K562 (cell line): ENCODE data around the gene TTC21A. TPM values are rescaled to one million over a fixed set of nuclear protein-coding genes. Genes with fewer than 3 reads are reported as not detected.
A peak's percentile ranks its signal among the peaks of the same experiment; 100 is the strongest.

Experiments used
- ATAC-seq: fragments of 200-7000 bp; cut with Tn5 transposase; 3 replicates; pipeline ENCODE4 v1.9.1; 2020; ENCODE audit warnings: moderate library complexity
- BruUV-seq: library from RNA; stranded (reverse); fragments of 400-500 nt; replicated peaks from 2 replicates; lab custom pipeline; 2021; lab: Mats Ljungman, UMichigan
- CTCF ChIA-PET: fragments of 300-600 bp; formaldehyde crosslinking; extraction: SDS; loops from one replicate; lab custom pipeline; 2021; ENCODE audit warnings: low intra/inter-chr PET ratio; lab: Yijun Ruan, JAX
- POLR2A ChIA-PET: fragments of 300-600, 350-650 bp; sonication (Branson Sonifier 250); formaldehyde crosslinking; extraction: SDS; loops from one replicate; lab custom pipeline; 2021; ENCODE audit warnings: antibody characterized with exemption, inconsistent platforms; lab: Yijun Ruan, JAX
- DNase-seq, 4 experiments: peaks; one replicate each; pipeline versions ENCODE4 v3.0.0 to v3.0.0-alpha.2; 2011 to 2018; ENCODE audit warnings: low spot score in 3 of 4, mixed read lengths in 3 of 4; ENCODE audit errors: extremely low read depth in 1 of 4
- FAIRE-seq: peaks from 2 replicates; lab custom pipeline; 2011; peaks lifted over from hg19 to GRCh38; lab: Jason Lieb, UNC
- H2AFZ ChIP-seq: 2 replicates; pipeline ENCODE4 v1.6.0; 2011; ENCODE audit warnings: low read depth, low read length, control low read depth, inconsistent platforms
- H3K27ac ChIP-seq: fragments of 200-600 bp; 3 replicates; pipeline ENCODE4 v1.8.0; 2011; ENCODE audit warnings: low read depth, mild to moderate bottlenecking, control low read depth, inconsistent platforms, low read length, moderate library complexity, mixed read lengths; ENCODE audit errors: extremely low read depth
- H3K27me3 ChIP-seq, 2 experiments: fragments of 300-600 bp in 1 of 2; 2 replicates in 1 of 2; 3 replicates in 1 of 2; pipeline versions ENCODE4 v1.6.0 to v1.8.0; 2011; ENCODE audit warnings: inconsistent platforms in 2 of 2, low read length in 2 of 2, mild to moderate bottlenecking in 1 of 2, mixed read lengths in 1 of 2, moderate library complexity in 1 of 2; ENCODE audit not compliant: control insufficient read depth in 2 of 2, insufficient read depth in 2 of 2
- H3K36me3 ChIP-seq: fragments of 300-600 bp; 3 replicates; pipeline ENCODE4 v1.8.0; 2011; ENCODE audit warnings: mild to moderate bottlenecking, low read length, inconsistent platforms; ENCODE audit not compliant: control insufficient read depth, insufficient read depth
- H3K4me1 ChIP-seq, 2 experiments: fragments of 200-600 bp in 1 of 2; replicated peaks in 1 of 2; 2 replicates in 1 of 2; 3 replicates in 1 of 2; pipeline versions ENCODE4 v1.5.1 to v1.8.0; 2011; ENCODE audit warnings: inconsistent platforms in 2 of 2, low read length in 2 of 2, mild to moderate bottlenecking in 1 of 2, mixed read lengths in 1 of 2, moderate library complexity in 1 of 2; ENCODE audit not compliant: control insufficient read depth in 2 of 2, insufficient read depth in 2 of 2
- H3K4me2 ChIP-seq: 2 replicates; pipeline ENCODE4 v1.6.1; 2011; ENCODE audit warnings: low read length, control low read depth, inconsistent platforms, mixed read lengths; ENCODE audit not compliant: insufficient read depth
- H3K4me3 ChIP-seq: fragments of 200-600 bp; sonication (generic), shearing (Covaris generic); 2 replicates; pipeline ENCODE4 v1.5.1; 2016; ENCODE audit warnings: control low read depth, inconsistent platforms
- H3K79me2 ChIP-seq: fragments of 200-600 bp; 3 replicates; pipeline ENCODE4 v1.8.0; 2011; ENCODE audit warnings: low read length, inconsistent platforms; ENCODE audit not compliant: control insufficient read depth, insufficient read depth
- H3K9ac ChIP-seq, 2 experiments: 2 replicates each; pipeline versions ENCODE4 v1.6.0 to v1.6.1; 2011; ENCODE audit warnings: low read depth in 2 of 2, low read length in 2 of 2, control low read depth in 1 of 2, inconsistent platforms in 1 of 2, mild to moderate bottlenecking in 1 of 2, mixed read lengths in 1 of 2; ENCODE audit not compliant: insufficient read depth in 1 of 2
- H3K9me1 ChIP-seq: one replicate; pipeline ENCODE4 v1.6.0; 2011; ENCODE audit warnings: inconsistent platforms, mild to moderate bottlenecking, low read length, moderate library complexity; ENCODE audit not compliant: control insufficient read depth, insufficient read depth
- H3K9me3 ChIP-seq: replicated peaks from 2 replicates; pipeline ENCODE4 v1.5.1; 2011; ENCODE audit warnings: low read depth, low read length, inconsistent platforms; ENCODE audit not compliant: control insufficient read depth, insufficient read depth
- H4K20me1 ChIP-seq: replicated peaks from 2 replicates; pipeline ENCODE4 v1.6.1; 2011; ENCODE audit warnings: low read length, inconsistent platforms, mixed read lengths; ENCODE audit not compliant: control insufficient read depth, insufficient read depth
- ESRRB ChIP-seq: fragments of 250-450 bp; sonication (Bioruptor Pico); IDR thresholded peaks from 2 replicates; pipeline ENCODE4 v1.5.0; 2020; ENCODE audit warnings: mild to moderate bottlenecking, moderate library complexity, borderline replicate concordance
- KDM1A ChIP-seq, 2 experiments: fragments of 450-650 bp; IDR thresholded peaks; 2 replicates each; pipeline ENCODE4 v1.6.1; 2016; ENCODE audit warnings: mild to moderate bottlenecking in 2 of 2
- KDM2B ChIP-seq: fragments of 250-450 bp; sonication (Bioruptor Pico); IDR thresholded peaks from 2 replicates; pipeline ENCODE4 v1.8.0; 2021; ENCODE audit warnings: mild to moderate bottlenecking, moderate library complexity
- PRPF4 ChIP-seq: fragments of 200-400 bp; formaldehyde crosslinking; IDR thresholded peaks from one replicate; pipeline ENCODE4 v1.6.1; 2017; ENCODE audit warnings: low read length, low read depth, mild to moderate bottlenecking; ENCODE audit not compliant: insufficient read depth, poor library complexity, severe bottlenecking
- RAD51 ChIP-seq: fragments of 450-650 bp; IDR thresholded peaks from 2 replicates; pipeline ENCODE4 v1.7.1; 2016; ENCODE audit warnings: low read depth, mild to moderate bottlenecking, borderline replicate concordance
- SUPT5H ChIP-seq: fragments of 450-650 bp; IDR thresholded peaks from 2 replicates; pipeline ENCODE4 v1.6.1; 2016
- TEAD1 ChIP-seq, 2 experiments: fragments of 450-650 bp in 1 of 2; sonication (generic) in 1 of 2; formaldehyde crosslinking; IDR thresholded peaks; 2 replicates each; pipeline versions ENCODE4 v1.4.0 to v1.8.0; 2020 to 2022; ENCODE audit warnings: mild to moderate bottlenecking in 2 of 2, missing genetic modification reagents in 1 of 2
- ZNF384 ChIP-seq: IDR thresholded peaks from 2 replicates; pipeline ENCODE4 v1.6.1; 2012; ENCODE audit warnings: low read depth, low read length, improper control_type of control experiment
- ZNF830 ChIP-seq: fragments of 250-450 bp; sonication (Bioruptor Pico); IDR thresholded peaks from 2 replicates; pipeline ENCODE4 v1.5.0; 2021; ENCODE audit warnings: mild to moderate bottlenecking
- WGBS: fragments of 100-300 bp; shearing (Covaris generic); methylation state at CpG from one replicate; pipeline ENCODE4 v1.1.6; 2016; ENCODE audit warnings: low coverage, mixed read lengths; ENCODE audit not compliant: insufficient coverage; ENCODE audit errors: missing lambda C conversion rate; 5-methylcytosine and 5-hydroxymethylcytosine counted together
- in situ Hi-C: fragments of 300-500 bp; cut with MboI; formaldehyde crosslinking; loops from 4 replicates; pipeline ENCODE4 v1.15.0; 2018; ENCODE audit warnings: inconsistent platforms, mixed read lengths
- intact Hi-C: fragments of 100-400 bp; cut with micrococcal nuclease; formaldehyde crosslinking; loops from 2 replicates; pipeline ENCODE4 v1.14.2; 2022
- polyA plus RNA-seq, 8 experiments: library from polyadenylated mRNA; depleted of rRNA in 4 of 8; stranded (reverse) in 5 of 8; unstranded in 3 of 8; fragments of >200 nt; fragmentation: Nextera tagmentation in 2 of 8; fragmentation: Illumina TruSeq in 1 of 8; extraction: Ambion mirVana in 2 of 8; extraction: Trizol in 1 of 8; gene quantifications; 2 replicates each; pipeline versions ENCODE4 v1.2.1 to v1.2.3, GENCODE V29; 2011 to 2014; ENCODE audit warnings: inconsistent platforms in 1 of 8, missing spikeins in 1 of 8
- total RNA-seq, 7 experiments: library from RNA; depleted of rRNA in 6 of 7; stranded (reverse); fragments of >200 nt in 6 of 7; fragmentation: Illumina TruSeq in 2 of 7; extraction: Trizol in 2 of 7; gene quantifications; 2 replicates each; pipeline versions ENCODE4 v1.2.1 to v1.2.3, GENCODE V29; 2011 to 2021; ENCODE audit warnings: low replicate concordance in 1 of 7
- TF ChIP-seq, protein P1 (sequence below): fragments of 250-450 bp; sonication (Bioruptor Pico); IDR thresholded peaks from 2 replicates; pipeline ENCODE4 v1.8.0; 2022; ENCODE audit warnings: moderate library complexity, mild to moderate bottlenecking, inconsistent platforms
- TF ChIP-seq, protein P2 (sequence below), 3 experiments: IDR thresholded peaks in 2 of 3; conservative IDR thresholded peaks in 1 of 3; 2 replicates each; pipeline ENCODE4 v1.5.1; 2011 to 2012; ENCODE audit warnings: low read length in 3 of 3, mild to moderate bottlenecking in 3 of 3, control low read depth in 2 of 3, improper control_type of control experiment in 1 of 3, inconsistent platforms in 1 of 3, low read depth in 1 of 3, mixed read lengths in 1 of 3, moderate library complexity in 1 of 3; ENCODE audit not compliant: insufficient read depth in 2 of 3
- TF ChIP-seq, protein P3 (sequence below), 2 experiments: fragments of 450-650 bp in 1 of 2; IDR thresholded peaks; 2 replicates each; pipeline ENCODE4 v1.6.1; 2011 to 2017; ENCODE audit warnings: low read depth in 2 of 2, antibody characterized with exemption in 1 of 2, borderline replicate concordance in 1 of 2, low read length in 1 of 2, mild to moderate bottlenecking in 1 of 2, mixed read lengths in 1 of 2; ENCODE audit not compliant: control insufficient read depth in 1 of 2
- TF ChIP-seq, protein P4 (sequence below): fragments of 450-650 bp; IDR thresholded peaks from 2 replicates; pipeline ENCODE4 v1.6.1; 2016; ENCODE audit warnings: low read depth, mild to moderate bottlenecking, moderate library complexity

The TTC21A gene
- total and polyA plus RNA-seq, 9 of the 15 experiments (the other 6 are each of a cell fraction or from before 2014, with no cell fraction given): 0.22 to 1.4 (median 0.70) TPM

DNA sequence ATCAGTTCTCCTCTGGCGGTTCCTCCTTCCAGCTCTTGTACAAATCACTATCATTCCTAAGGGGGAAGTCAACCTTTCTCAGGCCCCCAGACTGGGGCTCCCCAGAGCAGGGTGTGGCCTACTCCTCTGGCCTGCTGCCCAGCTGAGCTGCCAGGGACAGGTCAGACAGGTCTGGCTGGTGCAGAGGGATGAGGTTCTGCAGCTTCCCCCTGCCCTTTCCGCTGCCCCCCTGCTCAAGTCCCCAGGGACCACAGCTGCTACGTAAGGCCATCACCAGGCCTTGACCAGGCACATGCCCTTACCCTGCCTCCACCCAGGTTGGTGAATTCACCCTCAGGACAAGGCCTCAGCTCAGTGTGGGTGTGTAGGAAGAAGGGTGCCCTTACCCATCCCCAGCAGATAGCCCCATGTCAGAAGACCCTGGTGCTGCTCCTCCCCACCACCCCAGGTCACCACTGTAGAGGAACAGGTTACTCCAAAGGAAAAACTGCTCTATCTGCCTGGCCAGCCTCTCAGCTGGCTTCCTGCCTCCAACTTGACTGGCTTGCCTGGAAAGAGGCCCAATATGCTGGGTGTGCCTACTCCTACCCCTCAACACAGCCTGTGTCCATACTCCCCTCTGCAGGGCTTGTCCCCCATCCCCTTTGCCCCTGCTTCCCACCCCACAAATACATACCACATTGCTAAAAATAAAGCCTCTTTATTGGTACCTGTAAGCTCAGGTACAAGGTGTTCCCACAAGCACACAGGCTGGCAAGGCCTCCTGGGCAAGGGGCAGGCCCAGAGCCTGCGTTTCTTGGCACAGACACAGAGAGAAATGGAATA is 33.9 kb downstream of the TTC21A start:
- DNase-seq: peak in 2 of 4 experiments; percentile 34 to 40
- no peaks in the 10 kb centered on the region for H3K9me3 ChIP-seq
- intact Hi-C loops (no loop called here), in situ Hi-C loops (no loop called here)
- no peaks in the 10 kb centered on the region for H3K27me3 ChIP-seq
- H3K4me3 ChIP-seq: no peak overlapping the region
- H3K4me1 ChIP-seq: peaks cover 8 to 20% of the 10 kb centered on the region in 2 experiments; a peak in 4 of 5 replicates
- WGBS: 69% methylated on average over 4 of the region's 4 CpGs
- peak overlapping the region in 1 of 2 experiments; percentile 84; a peak in 2 of 4 replicates for H3K9ac ChIP-seq
- no peak overlapping the region for H2AFZ ChIP-seq
- BruUV-seq: no TSS peak
- H3K27ac ChIP-seq: no peak overlapping the region
- peaks cover 1% of the 10 kb centered on the region for H3K9me1 ChIP-seq
- H3K79me2 ChIP-seq: peaks cover 5% of the 10 kb centered on the region; the same call in 2 of the 3 replicates
- ATAC-seq: peak; percentile 69
- CTCF ChIA-PET: no interaction called here
- FAIRE-seq: no peak
- peaks cover 33% of the 10 kb centered on the region for H4K20me1 ChIP-seq
- peaks cover 65% of the 10 kb centered on the region for H3K36me3 ChIP-seq
- no peak overlapping the region for H3K4me2 ChIP-seq
- POLR2A ChIA-PET: interaction anchor here (0.6 to 2.5 kb wide), 9 partner anchors 9 to 1052 kb away, joined by 3 to 21 read pairs (median 3); no protein-coding TSS in a partner anchor
- no peak for TF ChIP-seq KDM1A (IDR thresholded peaks at IDR 0.05)
- no peak for TF ChIP-seq PRPF4
- peak; percentile 29; the same call in 1 of the 2 replicates for TF ChIP-seq SUPT5H
- TF ChIP-seq TEAD1 (CRISPR knock-in tag; IDR thresholded peaks at IDR 0.05): no peak
- TF ChIP-seq, protein P1, sequence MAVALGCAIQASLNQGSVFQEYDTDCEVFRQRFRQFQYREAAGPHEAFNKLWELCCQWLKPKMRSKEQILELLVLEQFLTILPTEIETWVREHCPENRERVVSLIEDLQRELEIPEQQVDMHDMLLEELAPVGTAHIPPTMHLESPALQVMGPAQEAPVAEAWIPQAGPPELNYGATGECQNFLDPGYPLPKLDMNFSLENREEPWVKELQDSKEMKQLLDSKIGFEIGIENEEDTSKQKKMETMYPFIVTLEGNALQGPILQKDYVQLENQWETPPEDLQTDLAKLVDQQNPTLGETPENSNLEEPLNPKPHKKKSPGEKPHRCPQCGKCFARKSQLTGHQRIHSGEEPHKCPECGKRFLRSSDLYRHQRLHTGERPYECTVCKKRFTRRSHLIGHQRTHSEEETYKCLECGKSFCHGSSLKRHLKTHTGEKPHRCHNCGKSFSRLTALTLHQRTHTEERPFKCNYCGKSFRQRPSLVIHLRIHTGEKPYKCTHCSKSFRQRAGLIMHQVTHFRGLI (CRISPR knock-in tag): no peak
- TF ChIP-seq, protein P2, sequence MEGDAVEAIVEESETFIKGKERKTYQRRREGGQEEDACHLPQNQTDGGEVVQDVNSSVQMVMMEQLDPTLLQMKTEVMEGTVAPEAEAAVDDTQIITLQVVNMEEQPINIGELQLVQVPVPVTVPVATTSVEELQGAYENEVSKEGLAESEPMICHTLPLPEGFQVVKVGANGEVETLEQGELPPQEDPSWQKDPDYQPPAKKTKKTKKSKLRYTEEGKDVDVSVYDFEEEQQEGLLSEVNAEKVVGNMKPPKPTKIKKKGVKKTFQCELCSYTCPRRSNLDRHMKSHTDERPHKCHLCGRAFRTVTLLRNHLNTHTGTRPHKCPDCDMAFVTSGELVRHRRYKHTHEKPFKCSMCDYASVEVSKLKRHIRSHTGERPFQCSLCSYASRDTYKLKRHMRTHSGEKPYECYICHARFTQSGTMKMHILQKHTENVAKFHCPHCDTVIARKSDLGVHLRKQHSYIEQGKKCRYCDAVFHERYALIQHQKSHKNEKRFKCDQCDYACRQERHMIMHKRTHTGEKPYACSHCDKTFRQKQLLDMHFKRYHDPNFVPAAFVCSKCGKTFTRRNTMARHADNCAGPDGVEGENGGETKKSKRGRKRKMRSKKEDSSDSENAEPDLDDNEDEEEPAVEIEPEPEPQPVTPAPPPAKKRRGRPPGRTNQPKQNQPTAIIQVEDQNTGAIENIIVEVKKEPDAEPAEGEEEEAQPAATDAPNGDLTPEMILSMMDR (IDR thresholded peaks at IDR 0.05 in 2 of 3, conservative IDR thresholded peaks at IDR 0.05 in 1 of 3; ENCODE audit: insufficient read depth in 2 of 3, low read depth in 1 of 3, low read length in 3 of 3): no peak
- TF ChIP-seq ZNF830 (CRISPR knock-in tag): no peak
- TF ChIP-seq, protein P3, sequence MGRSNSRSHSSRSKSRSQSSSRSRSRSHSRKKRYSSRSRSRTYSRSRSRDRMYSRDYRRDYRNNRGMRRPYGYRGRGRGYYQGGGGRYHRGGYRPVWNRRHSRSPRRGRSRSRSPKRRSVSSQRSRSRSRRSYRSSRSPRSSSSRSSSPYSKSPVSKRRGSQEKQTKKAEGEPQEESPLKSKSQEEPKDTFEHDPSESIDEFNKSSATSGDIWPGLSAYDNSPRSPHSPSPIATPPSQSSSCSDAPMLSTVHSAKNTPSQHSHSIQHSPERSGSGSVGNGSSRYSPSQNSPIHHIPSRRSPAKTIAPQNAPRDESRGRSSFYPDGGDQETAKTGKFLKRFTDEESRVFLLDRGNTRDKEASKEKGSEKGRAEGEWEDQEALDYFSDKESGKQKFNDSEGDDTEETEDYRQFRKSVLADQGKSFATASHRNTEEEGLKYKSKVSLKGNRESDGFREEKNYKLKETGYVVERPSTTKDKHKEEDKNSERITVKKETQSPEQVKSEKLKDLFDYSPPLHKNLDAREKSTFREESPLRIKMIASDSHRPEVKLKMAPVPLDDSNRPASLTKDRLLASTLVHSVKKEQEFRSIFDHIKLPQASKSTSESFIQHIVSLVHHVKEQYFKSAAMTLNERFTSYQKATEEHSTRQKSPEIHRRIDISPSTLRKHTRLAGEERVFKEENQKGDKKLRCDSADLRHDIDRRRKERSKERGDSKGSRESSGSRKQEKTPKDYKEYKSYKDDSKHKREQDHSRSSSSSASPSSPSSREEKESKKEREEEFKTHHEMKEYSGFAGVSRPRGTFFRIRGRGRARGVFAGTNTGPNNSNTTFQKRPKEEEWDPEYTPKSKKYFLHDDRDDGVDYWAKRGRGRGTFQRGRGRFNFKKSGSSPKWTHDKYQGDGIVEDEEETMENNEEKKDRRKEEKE (IDR thresholded peaks at IDR 0.05; ENCODE audit: borderline replicate concordance in 1 of 2, control insufficient read depth in 1 of 2, low read depth in 2 of 2, low read length in 1 of 2): peak in 1 of 2 experiments; percentile 21; a peak in 1 of 4 replicates
- TF ChIP-seq KDM2B: no peak
- TF ChIP-seq ESRRB: no peak
- TF ChIP-seq, protein P4, sequence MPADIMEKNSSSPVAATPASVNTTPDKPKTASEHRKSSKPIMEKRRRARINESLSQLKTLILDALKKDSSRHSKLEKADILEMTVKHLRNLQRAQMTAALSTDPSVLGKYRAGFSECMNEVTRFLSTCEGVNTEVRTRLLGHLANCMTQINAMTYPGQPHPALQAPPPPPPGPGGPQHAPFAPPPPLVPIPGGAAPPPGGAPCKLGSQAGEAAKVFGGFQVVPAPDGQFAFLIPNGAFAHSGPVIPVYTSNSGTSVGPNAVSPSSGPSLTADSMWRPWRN: no peak
- TF ChIP-seq RAD51: no peak
- TF ChIP-seq ZNF384: no peak
